Measurements from ENCODE around the gene MYLK2. TPM values are rescaled to one million over a fixed set of nuclear protein-coding genes. Genes with fewer than 3 reads are reported as not detected.

The MYLK2 gene
- total and polyA plus RNA-seq, 12 donors = 0.11 to 1.5 (median 0.27) TPM; not detected in 9

GRCh38 chr20:31816221-31816620, 2.9 kb upstream of the MYLK2 start:
- WGBS, 4 donors = 87 to 93% (median 91%) methylated on average over 5 of the region's 5 CpGs
- Histone ChIP-seq H3K27me3 (no peaks in the 10 kb centered on the region), H3K4me3 (no peak overlapping the region), H3K36me3 (replicated peaks in 1 of 2) (no peaks in the 10 kb centered on the region), H3K27ac (no peak overlapping the region), H3K4me1 (replicated peaks in 1 of 2) (peaks cover 0 to 3% of the 10 kb centered on the region in 2 donors), H3K9me3 (replicated peaks in 1 of 3) (no peaks in the 10 kb centered on the region)
- intact Hi-C loops (cut with DNase I) = no loop called here
- TF ChIP-seq POLR2A (IDR thresholded peaks at IDR 0.05) (no peak), CTCF (IDR thresholded peaks at IDR 0.05) (no peak)
- DNase-seq = no peak

GRCh38 chr20:31817461-31817860, 1.7 kb upstream of the MYLK2 start:
- Histone ChIP-seq H3K4me3 (no peak overlapping the region), H3K27ac (no peak overlapping the region), H3K4me1 (replicated peaks in 1 of 2) (peaks cover 0 to 2% of the 10 kb centered on the region in 2 donors), H3K36me3 (replicated peaks in 1 of 2) (no peaks in the 10 kb centered on the region), H3K9me3 (replicated peaks in 1 of 3) (no peaks in the 10 kb centered on the region), H3K27me3 (no peaks in the 10 kb centered on the region)
- no peak for TF ChIP-seq CTCF (IDR thresholded peaks at IDR 0.05)
- no peak for TF ChIP-seq POLR2A (IDR thresholded peaks at IDR 0.05)
- DNase-seq = no peak
- WGBS, 4 donors = 93 to 96% (median 95%) methylated on average over 5 of the region's 5 CpGs
- intact Hi-C loops (cut with DNase I) = no loop called here

DNA sequence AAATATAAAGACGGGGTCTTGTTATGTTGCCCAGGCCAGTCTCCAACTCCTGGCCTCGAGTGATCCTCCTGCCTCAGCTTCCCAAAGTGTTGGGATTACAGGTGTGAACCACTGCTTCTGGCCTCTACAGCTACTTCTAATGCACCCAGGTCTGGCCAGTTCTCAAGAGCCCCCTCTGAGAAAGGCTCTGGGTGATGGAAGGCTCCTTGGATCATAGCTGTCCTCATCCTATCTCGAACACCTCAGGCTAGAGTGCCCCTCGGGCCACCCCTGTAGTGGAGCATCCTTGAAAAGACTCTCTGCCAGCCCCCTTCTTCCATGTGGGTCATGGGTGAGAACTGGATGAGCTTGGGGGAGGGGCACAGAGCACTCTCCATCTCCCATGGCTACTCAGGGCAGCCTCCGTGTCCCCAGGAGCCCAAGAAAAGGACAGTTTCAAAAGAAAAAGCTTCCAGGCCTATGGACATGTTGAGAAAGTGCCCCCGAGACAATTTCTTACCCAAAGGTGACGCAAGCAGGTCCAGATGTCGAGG, 714 bp upstream of the MYLK2 start:
- Histone ChIP-seq H3K27ac (no peak overlapping the region), H3K4me3 (no peak overlapping the region), H3K4me1 (replicated peaks in 1 of 2) (peaks cover 0 to 3% of the 10 kb centered on the region in 2 donors), H3K27me3 (no peaks in the 10 kb centered on the region), H3K9me3 (replicated peaks in 1 of 3) (no peaks in the 10 kb centered on the region), H3K36me3 (replicated peaks in 1 of 2) (no peaks in the 10 kb centered on the region)
- no peak for DNase-seq
- intact Hi-C loops (cut with DNase I) = no loop called here
- TF ChIP-seq CTCF (IDR thresholded peaks at IDR 0.05) (no peak), POLR2A (IDR thresholded peaks at IDR 0.05) (no peak)
- WGBS, 4 donors = 85 to 93% (median 90%) methylated on average over 5 to 8 of the region's 8 CpGs

- Histone ChIP-seq H3K36me3 (replicated peaks in 1 of 2) (no peaks in the 10 kb centered on the region), H3K27me3 (no peaks in the 10 kb centered on the region), H3K9me3 (replicated peaks in 1 of 3) (no peaks in the 10 kb centered on the region), H3K4me3 (no peak overlapping the region), H3K27ac (no peak overlapping the region), H3K4me1 (replicated peaks in 1 of 2) (peaks cover 0 to 3% of the 10 kb centered on the region in 2 donors)
- no peak for DNase-seq
- 59 to 81% (median 80%) methylated on average over 1 to 6 of the region's 6 CpGs for WGBS, 4 donors
- intact Hi-C loops (cut with DNase I) = loop anchor here (5.0 to 10.0 kb wide), 2 partner anchors 205 to 212 kb away; no protein-coding TSS in a partner anchor
- no peak for TF ChIP-seq POLR2A (IDR thresholded peaks at IDR 0.05)
- TF ChIP-seq CTCF (IDR thresholded peaks at IDR 0.05) = no peak
Measured at GRCh38 chr20:31820228-31820627, 1.1 kb downstream of the MYLK2 start.

Measured in adrenal gland (tissue), 12 donors.